Coronary artery (tissue), 2 donors: ENCODE results near the gene TPO.

ENCODE experiments used
- DNase-seq: peaks from one replicate; pipeline ENCODE4 v3.0.0-alpha.2; 2017; ENCODE audit warnings: low spot score
- H3K27ac ChIP-seq, 2 donors: fragments of 200-600 bp; sonication (generic); one replicate each; pipeline ENCODE4 v1.5.1; 2016 to 2019
- H3K4me3 ChIP-seq: fragments of 200-600 bp; sonication (generic); 2 replicates; pipeline ENCODE4 v1.5.1; 2016; ENCODE audit warnings: mild to moderate bottlenecking, moderate library complexity
- TF ChIP-seq, protein P1 (sequence below): fragments of 200-600 bp; sonication (generic); IDR thresholded peaks from one replicate; pipeline ENCODE4 v1.5.1; 2019; ENCODE audit warnings: antibody characterized with exemption

Gene TPO

DNA sequence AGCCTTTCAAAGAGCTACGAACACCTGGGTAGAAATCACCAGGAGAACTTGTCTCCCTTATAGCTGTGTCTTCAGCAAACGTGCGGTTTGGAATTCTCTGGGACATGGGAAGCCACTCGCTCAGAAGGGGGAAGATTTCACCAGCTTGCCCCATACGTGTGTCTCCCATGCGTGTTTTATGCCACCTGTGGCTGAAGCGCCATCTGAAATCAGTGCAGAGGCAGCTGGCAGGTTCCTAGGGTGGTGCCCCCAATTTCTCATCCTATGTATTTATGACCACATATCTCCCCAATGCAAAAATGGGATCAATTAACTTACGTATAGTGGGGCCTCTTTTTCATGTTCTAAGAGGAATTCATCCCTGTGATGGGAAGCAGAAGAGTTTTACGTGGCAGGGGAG is 81.6 kb downstream of the TPO start:
- TF ChIP-seq, protein P1, sequence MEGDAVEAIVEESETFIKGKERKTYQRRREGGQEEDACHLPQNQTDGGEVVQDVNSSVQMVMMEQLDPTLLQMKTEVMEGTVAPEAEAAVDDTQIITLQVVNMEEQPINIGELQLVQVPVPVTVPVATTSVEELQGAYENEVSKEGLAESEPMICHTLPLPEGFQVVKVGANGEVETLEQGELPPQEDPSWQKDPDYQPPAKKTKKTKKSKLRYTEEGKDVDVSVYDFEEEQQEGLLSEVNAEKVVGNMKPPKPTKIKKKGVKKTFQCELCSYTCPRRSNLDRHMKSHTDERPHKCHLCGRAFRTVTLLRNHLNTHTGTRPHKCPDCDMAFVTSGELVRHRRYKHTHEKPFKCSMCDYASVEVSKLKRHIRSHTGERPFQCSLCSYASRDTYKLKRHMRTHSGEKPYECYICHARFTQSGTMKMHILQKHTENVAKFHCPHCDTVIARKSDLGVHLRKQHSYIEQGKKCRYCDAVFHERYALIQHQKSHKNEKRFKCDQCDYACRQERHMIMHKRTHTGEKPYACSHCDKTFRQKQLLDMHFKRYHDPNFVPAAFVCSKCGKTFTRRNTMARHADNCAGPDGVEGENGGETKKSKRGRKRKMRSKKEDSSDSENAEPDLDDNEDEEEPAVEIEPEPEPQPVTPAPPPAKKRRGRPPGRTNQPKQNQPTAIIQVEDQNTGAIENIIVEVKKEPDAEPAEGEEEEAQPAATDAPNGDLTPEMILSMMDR: no peak
- H3K27ac ChIP-seq: no peak overlapping the region
- H3K4me3 ChIP-seq: no peak overlapping the region
- no peak for DNase-seq

DNA sequence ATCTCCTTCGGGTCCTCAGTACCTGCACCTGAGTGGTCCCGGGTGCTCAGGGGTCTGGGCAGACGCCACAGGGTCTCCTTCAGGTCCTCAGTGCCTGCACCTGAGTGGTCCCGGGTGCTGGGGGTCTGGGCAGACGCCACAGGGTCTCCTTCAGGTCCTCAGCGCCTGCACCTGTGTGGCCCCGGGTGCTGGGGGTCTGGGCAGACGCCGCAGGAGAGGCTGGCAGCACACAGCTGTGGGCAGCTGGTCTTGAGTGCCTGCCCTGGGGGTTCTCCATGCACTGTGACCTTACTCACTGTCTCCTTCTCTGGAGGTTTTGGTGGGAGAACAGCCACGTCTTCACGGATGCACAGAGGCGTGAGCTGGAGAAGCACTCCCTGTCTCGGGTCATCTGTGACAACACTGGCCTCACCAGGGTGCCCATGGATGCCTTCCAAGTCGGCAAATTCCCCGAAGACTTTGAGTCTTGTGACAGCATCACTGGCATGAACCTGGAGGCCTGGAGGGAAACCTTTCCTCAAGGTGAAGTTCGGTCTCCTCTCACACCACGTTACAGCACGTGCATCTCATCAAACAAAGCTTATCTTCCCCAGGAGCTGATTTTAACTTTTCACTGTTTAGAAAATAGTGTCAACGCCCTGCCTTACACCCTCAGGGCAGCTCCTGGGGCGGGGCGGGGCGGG is 82.6 kb downstream of the TPO start:
- no peak overlapping the region for H3K27ac ChIP-seq
- DNase-seq: no peak
- no peak overlapping the region for H3K4me3 ChIP-seq
- TF ChIP-seq, protein P1: no peak

DNA sequence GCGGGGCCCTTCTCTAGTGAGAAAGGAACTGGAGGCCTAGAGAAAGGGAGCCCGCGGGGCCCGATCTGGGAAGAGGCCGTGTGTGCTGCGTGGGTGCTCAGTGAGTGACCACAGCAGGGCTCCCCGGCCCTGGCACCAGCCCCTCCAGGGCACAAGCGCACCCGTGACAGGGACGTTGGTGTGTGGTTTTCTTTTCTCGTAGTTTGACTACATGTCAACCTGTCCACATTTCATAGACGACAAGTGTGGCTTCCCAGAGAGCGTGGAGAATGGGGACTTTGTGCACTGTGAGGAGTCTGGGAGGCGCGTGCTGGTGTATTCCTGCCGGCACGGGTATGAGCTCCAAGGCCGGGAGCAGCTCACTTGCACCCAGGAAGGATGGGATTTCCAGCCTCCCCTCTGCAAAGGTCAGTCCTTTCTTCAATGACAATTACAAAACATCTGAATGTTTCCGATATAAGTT is 83.1 kb downstream of the TPO start:
- no peak for DNase-seq
- TF ChIP-seq, protein P1: no peak
- no peak overlapping the region for H3K4me3 ChIP-seq
- H3K27ac ChIP-seq: no peak overlapping the region

DNA sequence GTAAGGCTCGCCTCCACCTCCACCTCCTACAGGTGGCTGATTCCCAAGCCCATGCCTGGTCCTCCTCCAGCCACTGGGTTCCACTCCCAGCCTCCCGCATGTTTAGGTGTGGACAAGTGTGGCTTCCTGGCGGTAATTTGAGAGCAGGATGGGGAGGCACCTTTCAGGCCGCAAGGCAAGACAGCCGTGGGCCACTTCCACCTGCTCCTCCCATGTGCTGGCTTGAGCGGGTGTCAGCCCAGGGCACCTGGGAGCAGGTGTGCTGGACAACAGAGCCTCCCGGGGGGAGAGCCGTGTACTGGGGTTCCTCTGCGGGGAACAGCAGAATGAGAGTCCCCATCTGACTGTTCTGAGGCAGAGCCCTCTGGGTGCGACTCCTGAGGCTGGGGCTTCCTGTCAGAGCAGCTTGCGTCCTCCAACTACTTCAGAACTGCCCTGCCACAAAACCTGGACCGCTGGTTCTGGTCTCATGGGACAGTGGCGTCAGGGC is 83.9 kb downstream of the TPO start:
- Histone ChIP-seq H3K4me3 (no peak overlapping the region), H3K27ac (no peak overlapping the region)
- DNase-seq: no peak
- TF ChIP-seq, protein P1: no peak

DNA sequence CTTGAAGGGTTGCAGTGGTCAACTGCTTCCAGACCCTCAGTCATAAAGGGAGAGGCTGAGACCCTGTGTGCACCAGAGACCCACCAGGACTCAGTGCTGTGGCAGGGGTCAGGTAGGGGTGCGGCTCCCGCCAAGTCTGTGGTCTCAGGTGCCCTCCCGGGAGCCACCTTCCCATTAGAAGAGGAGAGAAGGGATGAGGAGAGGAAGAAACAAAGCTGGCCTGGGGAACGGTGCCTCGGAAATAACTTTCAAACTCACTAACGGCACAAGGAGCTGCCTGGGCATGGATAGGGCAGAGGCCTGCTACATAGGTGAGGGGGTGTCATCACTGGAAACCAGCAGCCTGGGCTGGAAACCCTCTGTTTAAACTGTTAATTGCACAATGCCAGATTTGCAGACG is 84.9 kb downstream of the TPO start:
- DNase-seq: no peak
- TF ChIP-seq, protein P1: no peak

DNA sequence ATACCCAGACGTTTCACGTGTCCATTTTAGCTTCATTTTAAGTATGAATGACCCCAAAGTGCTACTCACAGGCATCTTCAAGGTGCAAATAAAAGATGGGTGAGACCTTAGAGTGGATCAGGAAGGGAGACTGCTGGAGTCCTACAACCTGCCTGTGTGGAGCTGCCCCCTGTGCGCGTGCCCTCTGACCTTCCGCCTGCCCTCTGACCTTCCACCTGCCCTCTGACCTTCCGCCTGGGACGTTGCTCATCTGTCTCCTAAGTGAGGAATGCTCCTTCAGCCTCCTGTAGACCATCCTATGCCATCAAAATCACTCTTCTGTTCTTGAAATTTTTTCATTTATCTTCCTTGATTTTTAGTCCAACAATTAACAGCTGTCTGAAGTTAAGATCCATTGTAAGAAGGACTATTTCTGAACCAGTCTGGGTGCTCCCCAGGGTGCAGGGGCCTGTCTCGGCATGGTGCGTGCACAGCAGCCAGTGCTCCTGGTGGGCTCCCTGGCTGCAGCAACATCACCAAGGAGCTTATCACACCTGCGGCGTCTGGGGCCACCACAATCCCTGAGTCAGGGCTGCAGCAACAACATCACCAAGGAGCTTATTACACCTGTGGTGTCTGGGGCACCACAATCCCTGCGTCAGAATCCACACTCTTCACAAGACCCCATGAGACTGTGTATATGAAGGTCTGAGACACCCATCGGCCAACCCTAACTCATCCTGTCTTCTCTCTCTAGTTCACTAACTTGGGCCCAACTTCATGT is 86.0 kb downstream of the TPO start:
- Histone ChIP-seq H3K27ac (no peak overlapping the region), H3K4me3 (no peak overlapping the region)
- no peak for DNase-seq
- TF ChIP-seq, protein P1: no peak

More for the DNA sequence above, 84.9 kb downstream of the TPO start:
- Histone ChIP-seq H3K4me3 (no peak overlapping the region), H3K27ac (no peak overlapping the region)
